HL-60 (cell line): ENCODE results near the gene FGF14.

Experiments used
- DNase-seq, 2 experiments: peaks; one replicate each; pipeline ENCODE4 v3.0.0-alpha.2; 2010 to 2020; ENCODE audit warnings: low read depth in 1 of 2, low spot score in 1 of 2
- H3K27ac ChIP-seq: fragments of 250-450 bp; sonication (Bioruptor Pico); replicated peaks from 2 replicates; pipeline ENCODE4 v1.5.1; 2020; ENCODE audit warnings: mild to moderate bottlenecking, moderate library complexity
- H3K27me3 ChIP-seq: fragments of 250-450 bp; sonication (Bioruptor Pico); 2 replicates; pipeline ENCODE4 v1.5.1; 2021; ENCODE audit warnings: mild to moderate bottlenecking, moderate library complexity; ENCODE audit not compliant: insufficient read depth, poor library complexity, severe bottlenecking
- H3K4me3 ChIP-seq: replicated peaks from 2 replicates; pipeline ENCODE4 v1.5.1; 2011; ENCODE audit warnings: mild to moderate bottlenecking, control low read depth, low read length; ENCODE audit not compliant: insufficient read depth
- GABPA ChIP-seq: IDR thresholded peaks from 2 replicates; pipeline ENCODE4 v1.6.1; 2012; ENCODE audit warnings: low read depth
- POLR2AphosphoS5 ChIP-seq: IDR thresholded peaks from 2 replicates; pipeline ENCODE4 v1.6.1; 2012; ENCODE audit warnings: low read depth
- SPI1 ChIP-seq: IDR thresholded peaks from 2 replicates; pipeline ENCODE4 v1.6.1; 2012; ENCODE audit warnings: low read depth, mild to moderate bottlenecking, borderline replicate concordance
- TF ChIP-seq, protein P1 (sequence below): IDR thresholded peaks from 2 replicates; pipeline ENCODE4 v1.6.1; 2012; ENCODE audit warnings: low read depth; ENCODE audit not compliant: insufficient replicate concordance
- TF ChIP-seq, protein P2 (sequence below): IDR thresholded peaks from one replicate; pipeline ENCODE4 v1.5.1; 2011; ENCODE audit warnings: low read length, control low read depth, inconsistent platforms; ENCODE audit not compliant: insufficient read depth

FGF14 gene

DNA sequence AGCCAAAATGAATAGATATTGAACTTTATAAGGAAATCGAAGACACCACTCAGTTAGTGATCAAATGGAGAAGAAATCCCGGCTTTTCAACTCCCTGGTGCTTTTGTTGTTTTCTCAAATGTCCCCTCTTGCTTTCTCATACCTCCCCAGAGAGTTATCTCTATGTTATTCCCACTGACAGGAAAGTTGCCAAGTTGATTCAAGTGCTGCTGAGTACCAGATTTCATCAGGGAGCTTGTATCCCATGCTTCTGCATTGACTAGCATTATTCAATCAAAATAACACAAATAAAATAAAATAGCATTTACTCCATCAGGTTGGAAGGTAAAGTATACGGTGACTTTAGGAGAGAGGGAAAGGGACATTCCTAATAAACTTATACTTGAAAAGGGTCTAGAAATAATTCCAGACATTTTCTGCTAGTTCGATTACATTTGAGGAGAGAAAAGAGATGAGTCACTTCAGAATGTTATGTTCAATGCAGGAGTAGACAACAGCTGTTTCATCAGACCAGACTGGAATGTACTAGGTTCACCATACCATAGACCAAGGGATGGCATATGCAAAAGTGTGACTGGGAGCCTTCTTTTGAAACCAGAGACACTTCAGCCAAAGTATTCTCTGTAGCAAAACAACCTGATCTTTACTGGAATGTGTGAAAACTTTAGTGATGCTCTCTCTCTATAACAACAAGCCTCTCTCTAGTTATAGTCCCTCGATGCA lies 397.8 kb downstream of the FGF14 start:
- Histone ChIP-seq H3K4me3 (no peak overlapping the region), H3K27ac (no peak overlapping the region), H3K27me3 (no peaks in the 10 kb centered on the region)
- DNase-seq = no peak
- TF ChIP-seq, protein P1, sequence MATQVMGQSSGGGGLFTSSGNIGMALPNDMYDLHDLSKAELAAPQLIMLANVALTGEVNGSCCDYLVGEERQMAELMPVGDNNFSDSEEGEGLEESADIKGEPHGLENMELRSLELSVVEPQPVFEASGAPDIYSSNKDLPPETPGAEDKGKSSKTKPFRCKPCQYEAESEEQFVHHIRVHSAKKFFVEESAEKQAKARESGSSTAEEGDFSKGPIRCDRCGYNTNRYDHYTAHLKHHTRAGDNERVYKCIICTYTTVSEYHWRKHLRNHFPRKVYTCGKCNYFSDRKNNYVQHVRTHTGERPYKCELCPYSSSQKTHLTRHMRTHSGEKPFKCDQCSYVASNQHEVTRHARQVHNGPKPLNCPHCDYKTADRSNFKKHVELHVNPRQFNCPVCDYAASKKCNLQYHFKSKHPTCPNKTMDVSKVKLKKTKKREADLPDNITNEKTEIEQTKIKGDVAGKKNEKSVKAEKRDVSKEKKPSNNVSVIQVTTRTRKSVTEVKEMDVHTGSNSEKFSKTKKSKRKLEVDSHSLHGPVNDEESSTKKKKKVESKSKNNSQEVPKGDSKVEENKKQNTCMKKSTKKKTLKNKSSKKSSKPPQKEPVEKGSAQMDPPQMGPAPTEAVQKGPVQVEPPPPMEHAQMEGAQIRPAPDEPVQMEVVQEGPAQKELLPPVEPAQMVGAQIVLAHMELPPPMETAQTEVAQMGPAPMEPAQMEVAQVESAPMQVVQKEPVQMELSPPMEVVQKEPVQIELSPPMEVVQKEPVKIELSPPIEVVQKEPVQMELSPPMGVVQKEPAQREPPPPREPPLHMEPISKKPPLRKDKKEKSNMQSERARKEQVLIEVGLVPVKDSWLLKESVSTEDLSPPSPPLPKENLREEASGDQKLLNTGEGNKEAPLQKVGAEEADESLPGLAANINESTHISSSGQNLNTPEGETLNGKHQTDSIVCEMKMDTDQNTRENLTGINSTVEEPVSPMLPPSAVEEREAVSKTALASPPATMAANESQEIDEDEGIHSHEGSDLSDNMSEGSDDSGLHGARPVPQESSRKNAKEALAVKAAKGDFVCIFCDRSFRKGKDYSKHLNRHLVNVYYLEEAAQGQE = no peak
- TF ChIP-seq POLR2AphosphoS5 (no peak), GABPA (no peak), SPI1 (no peak)
- TF ChIP-seq, protein P2, sequence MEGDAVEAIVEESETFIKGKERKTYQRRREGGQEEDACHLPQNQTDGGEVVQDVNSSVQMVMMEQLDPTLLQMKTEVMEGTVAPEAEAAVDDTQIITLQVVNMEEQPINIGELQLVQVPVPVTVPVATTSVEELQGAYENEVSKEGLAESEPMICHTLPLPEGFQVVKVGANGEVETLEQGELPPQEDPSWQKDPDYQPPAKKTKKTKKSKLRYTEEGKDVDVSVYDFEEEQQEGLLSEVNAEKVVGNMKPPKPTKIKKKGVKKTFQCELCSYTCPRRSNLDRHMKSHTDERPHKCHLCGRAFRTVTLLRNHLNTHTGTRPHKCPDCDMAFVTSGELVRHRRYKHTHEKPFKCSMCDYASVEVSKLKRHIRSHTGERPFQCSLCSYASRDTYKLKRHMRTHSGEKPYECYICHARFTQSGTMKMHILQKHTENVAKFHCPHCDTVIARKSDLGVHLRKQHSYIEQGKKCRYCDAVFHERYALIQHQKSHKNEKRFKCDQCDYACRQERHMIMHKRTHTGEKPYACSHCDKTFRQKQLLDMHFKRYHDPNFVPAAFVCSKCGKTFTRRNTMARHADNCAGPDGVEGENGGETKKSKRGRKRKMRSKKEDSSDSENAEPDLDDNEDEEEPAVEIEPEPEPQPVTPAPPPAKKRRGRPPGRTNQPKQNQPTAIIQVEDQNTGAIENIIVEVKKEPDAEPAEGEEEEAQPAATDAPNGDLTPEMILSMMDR = no peak

DNA sequence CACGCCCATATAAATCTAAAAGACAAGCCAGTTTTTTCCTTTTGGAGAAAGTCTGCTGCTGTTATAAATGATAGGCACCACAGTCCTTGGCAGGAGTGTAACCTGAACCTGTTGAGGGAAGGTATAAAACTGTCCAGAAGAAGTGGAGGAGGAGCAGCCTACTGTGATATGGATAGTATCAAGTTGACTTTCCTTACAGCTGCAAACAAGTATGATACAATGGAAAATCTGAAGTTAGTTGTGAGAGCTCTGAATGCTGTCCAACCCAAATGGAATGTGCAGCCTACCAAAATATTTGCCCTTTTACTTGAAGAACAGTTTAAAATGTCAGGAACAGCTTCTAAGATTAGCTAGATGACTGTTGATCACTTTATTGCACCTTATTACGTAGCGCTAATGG lies 399.6 kb downstream of the FGF14 start:
- no peak overlapping the region for H3K4me3 ChIP-seq
- TF ChIP-seq, protein P2 = no peak
- TF ChIP-seq, protein P1 = no peak
- TF ChIP-seq SPI1 (no peak), POLR2AphosphoS5 (no peak), GABPA (no peak)
- no peak overlapping the region for H3K27ac ChIP-seq
- DNase-seq = no peak
- H3K27me3 ChIP-seq = no peaks in the 10 kb centered on the region

DNA sequence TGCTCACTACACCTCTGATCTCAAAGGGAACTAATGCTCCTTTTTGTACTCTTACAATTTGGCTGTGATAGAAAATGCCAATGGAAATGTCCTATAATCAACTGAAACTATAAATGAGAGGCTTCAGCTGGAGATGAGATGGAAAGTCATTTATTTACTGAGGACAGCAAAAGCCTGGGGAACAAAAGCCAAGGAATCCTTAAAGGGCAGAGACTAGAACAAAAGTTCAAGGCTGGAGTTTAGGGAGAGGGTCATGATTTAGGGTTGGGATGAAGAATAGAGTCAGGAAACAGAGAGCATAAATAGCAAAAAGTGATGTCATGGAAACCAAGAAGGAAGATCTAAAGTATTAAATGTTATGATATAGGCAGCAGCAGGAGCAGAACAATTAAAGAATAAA lies 401.1 kb downstream of the FGF14 start:
- DNase-seq = no peak
- H3K27ac ChIP-seq = no peak overlapping the region
- TF ChIP-seq SPI1 (no peak), POLR2AphosphoS5 (no peak), GABPA (no peak)
- TF ChIP-seq, protein P1 = no peak
- TF ChIP-seq, protein P2 = no peak

More for the DNA sequence above, 401.1 kb downstream of the FGF14 start:
- no peaks in the 10 kb centered on the region for H3K27me3 ChIP-seq
- H3K4me3 ChIP-seq = no peak overlapping the region
